HepG2 (cell line): ENCODE data around the gene APC2. TPM values are rescaled to one million over a fixed set of nuclear protein-coding genes. Genes with fewer than 3 reads are reported as not detected.

Source experiments
- ATAC-seq: fragments of 200-7000 bp; cut with Tn5 transposase; 3 replicates; pipeline ENCODE4 v1.9.1; 2020; ENCODE audit warnings: mild to moderate bottlenecking, moderate library complexity
- BruUV-seq: library from RNA; stranded (reverse); fragments of 400-500 nt; replicated peaks from 2 replicates; lab custom pipeline; 2021; lab: Mats Ljungman, UMichigan
- CTCF ChIA-PET: fragments of 300-600 bp; formaldehyde crosslinking; extraction: SDS; loops from one replicate; lab custom pipeline; 2021; ENCODE audit warnings: low total read pairs, inconsistent platforms, low intra/inter-chr PET ratio; lab: Yijun Ruan, JAX
- POLR2A ChIA-PET: fragments of 350-600 bp; sonication (Branson Sonifier 250); formaldehyde crosslinking; loops from one replicate; lab custom pipeline; 2020; ENCODE audit warnings: antibody characterized with exemption, inconsistent platforms; lab: Yijun Ruan, JAX
- DNase-seq: peaks from one replicate; pipeline ENCODE4 v3.0.0-alpha.2; 2015; ENCODE audit warnings: low spot score
- FAIRE-seq: peaks from 3 replicates; lab custom pipeline; 2011; peaks lifted over from hg19 to GRCh38; lab: Jason Lieb, UNC
- H2AFZ ChIP-seq: one replicate; pipeline ENCODE4 v1.6.1; 2011; ENCODE audit warnings: low read length, inconsistent platforms
- H3K27ac ChIP-seq: fragments of 300-600 bp; 3 replicates; pipeline ENCODE4 v1.8.0; 2011; ENCODE audit warnings: mixed run types, mild to moderate bottlenecking, mixed read lengths, low read length, inconsistent platforms; ENCODE audit not compliant: insufficient read depth; ENCODE audit errors: extremely low read length
- H3K27me3 ChIP-seq, 2 experiments: fragments of 200-600 bp in 1 of 2; 2 replicates in 1 of 2; 3 replicates in 1 of 2; pipeline versions ENCODE4 v1.6.0 to v1.8.0; 2011; ENCODE audit warnings: low read length in 2 of 2, mild to moderate bottlenecking in 2 of 2, moderate library complexity in 2 of 2, inconsistent platforms in 1 of 2; ENCODE audit not compliant: insufficient read depth in 2 of 2, control insufficient read depth in 1 of 2
- H3K36me3 ChIP-seq, 2 experiments: fragments of 200-600 bp in 1 of 2; replicated peaks in 1 of 2; 2 replicates in 1 of 2; 3 replicates in 1 of 2; pipeline versions ENCODE4 v1.5.1 to v1.8.0; 2011; ENCODE audit warnings: low read length in 2 of 2, inconsistent platforms in 1 of 2; ENCODE audit not compliant: insufficient read depth in 2 of 2, control insufficient read depth in 1 of 2
- H3K4me1 ChIP-seq: 2 replicates; pipeline ENCODE4 v1.5.1; 2012; ENCODE audit warnings: low read length, inconsistent platforms; ENCODE audit not compliant: insufficient read depth
- H3K4me2 ChIP-seq: 2 replicates; pipeline ENCODE4 v1.6.0; 2011; ENCODE audit warnings: low read depth, low read length, inconsistent platforms
- H3K4me3 ChIP-seq, 3 experiments: fragments of 200-600 bp in 1 of 3; sonication (generic), shearing (Covaris generic) in 1 of 3; replicated peaks in 1 of 3; 2 replicates each; pipeline ENCODE4 v1.5.1; 2011 to 2016; ENCODE audit warnings: low read length in 3 of 3, inconsistent platforms in 2 of 3, low read depth in 2 of 3, mild to moderate bottlenecking in 2 of 3, control low read depth in 1 of 3, mixed read lengths in 1 of 3; ENCODE audit not compliant: insufficient read depth in 1 of 3
- H3K79me2 ChIP-seq: one replicate; pipeline ENCODE4 v1.6.1; 2011; ENCODE audit warnings: low read length, inconsistent platforms; ENCODE audit not compliant: insufficient read depth
- H3K9ac ChIP-seq: 2 replicates; pipeline ENCODE4 v1.6.0; 2011; ENCODE audit warnings: mild to moderate bottlenecking, low read depth, low read length, inconsistent platforms; ENCODE audit not compliant: insufficient read depth
- H3K9me3 ChIP-seq: 2 replicates; pipeline ENCODE4 v1.5.1; 2012; ENCODE audit warnings: mild to moderate bottlenecking, low read length
- H4K20me1 ChIP-seq: 2 replicates; pipeline ENCODE4 v1.6.0; 2011; ENCODE audit warnings: inconsistent platforms, mild to moderate bottlenecking, low read length, moderate library complexity; ENCODE audit not compliant: insufficient read depth
- AGO1 ChIP-seq: fragments of 200-400 bp; formaldehyde crosslinking; IDR thresholded peaks from 2 replicates; pipeline ENCODE4 v1.6.1; 2017; ENCODE audit warnings: mild to moderate bottlenecking, low read depth, low read length, moderate library complexity; ENCODE audit not compliant: poor library complexity, severe bottlenecking
- CHD4 ChIP-seq: fragments of 200-600 bp; sonication (generic); IDR thresholded peaks from 2 replicates; pipeline ENCODE4 v1.7.0; 2017; ENCODE audit warnings: mild to moderate bottlenecking, low read length, borderline replicate concordance
- NCOA5 ChIP-seq: sonication (generic); formaldehyde crosslinking; IDR thresholded peaks from 2 replicates; pipeline ENCODE4 v1.4.0; 2020; ENCODE audit warnings: missing genetic modification reagents
- ZNF629 ChIP-seq: sonication (generic); formaldehyde crosslinking; conservative IDR thresholded peaks from 2 replicates; pipeline ENCODE4 v1.5.0; 2020; ENCODE audit warnings: missing genetic modification reagents
- WGBS: methylation state at CpG from one replicate; pipeline ENCODE4 v1.1.6; 2017; ENCODE audit warnings: low lambda C conversion rate; 5-methylcytosine and 5-hydroxymethylcytosine counted together
- in situ Hi-C: cut with HindIII; loops from 2 replicates; pipeline ENCODE4 v1.10.0; 2017; ENCODE audit warnings: low pct_unique_long_range_greater_than_20kb; ENCODE audit not compliant: extremely low pct_ligation_motif_present
- intact Hi-C: fragments of 100-400 bp; cut with micrococcal nuclease; formaldehyde crosslinking; loops from one replicate; pipeline ENCODE4 v1.10.0; 2022; ENCODE audit not compliant: unreplicated experiment
- polyA plus RNA-seq, 8 experiments: library from polyadenylated mRNA; depleted of rRNA in 3 of 8; stranded (reverse) in 7 of 8; unstranded in 1 of 8; fragments of >200 nt; fragmentation: Illumina TruSeq in 4 of 8; extraction: Trizol in 4 of 8; gene quantifications; 2 replicates each; pipeline versions ENCODE4 v1.2.1 to v1.2.3, GENCODE V29; 2011 to 2016; ENCODE audit warnings: low read depth in 4 of 8, missing spikeins in 1 of 8, mixed read lengths in 1 of 8; ENCODE audit not compliant: insufficient read depth in 1 of 8
- total RNA-seq, 5 experiments: library from RNA; depleted of rRNA; stranded (reverse); fragments of >200 nt; fragmentation: Illumina TruSeq; extraction: Trizol; gene quantifications; 2 replicates each; pipeline ENCODE4 v1.2.3, GENCODE V29; 2016; ENCODE audit warnings: low read depth in 1 of 5
- TF ChIP-seq, protein P1 (sequence below): sonication (generic); formaldehyde crosslinking; conservative IDR thresholded peaks from 2 replicates; pipeline ENCODE4 v1.8.0; 2022; ENCODE audit warnings: mild to moderate bottlenecking, moderate library complexity, missing genetic modification reagents

APC2 gene
- total and polyA plus RNA-seq, 2 of the 13 experiments (the other 11 are each of a cell fraction or from before 2014, with no cell fraction given): 0.08 to 0.22 TPM

DNA sequence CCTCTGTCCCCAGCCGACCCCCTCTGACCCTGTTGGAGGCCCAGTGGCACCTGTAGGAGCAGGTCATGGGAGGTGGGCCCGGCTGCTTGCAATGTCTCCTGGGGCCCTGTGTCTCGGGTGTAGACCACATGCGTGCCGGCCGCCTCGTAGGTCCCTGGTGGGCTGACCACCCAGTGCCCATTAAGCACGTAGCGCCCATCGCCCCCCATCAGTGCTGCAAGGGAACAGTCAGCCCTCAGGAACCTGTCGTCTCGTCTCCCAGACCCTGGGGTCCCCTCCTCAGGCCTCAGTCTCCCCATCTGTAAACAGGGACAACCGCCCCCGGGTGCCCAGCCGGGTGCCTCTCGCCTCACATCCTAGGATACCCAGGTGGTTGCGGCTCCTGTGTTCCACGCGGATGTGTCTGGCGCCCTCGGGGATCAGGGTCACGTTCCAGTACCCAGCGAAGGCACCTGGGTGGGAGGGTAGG lies 57.3 kb downstream of the APC2 start:
- 86% methylated on average over 11 of the region's 23 CpGs for WGBS
- Histone ChIP-seq H4K20me1 (no peaks in the 10 kb centered on the region), H3K4me2 (no peak overlapping the region), H2AFZ (no peak overlapping the region), H3K9me3 (no peaks in the 10 kb centered on the region), H3K79me2 (no peaks in the 10 kb centered on the region), H3K27me3 (no peaks in the 10 kb centered on the region), H3K9ac (no peak overlapping the region), H3K27ac (no peak overlapping the region), H3K4me1 (peaks cover 37% of the 10 kb centered on the region), H3K36me3 (no peaks in the 10 kb centered on the region), H3K4me3 (no peak overlapping the region)
- FAIRE-seq (no peak), DNase-seq (no peak), ATAC-seq (no peak)
- intact Hi-C loops (no loop called here), in situ Hi-C loops (no loop called here)
- POLR2A ChIA-PET: no interaction called here
- TF ChIP-seq, protein P1, sequence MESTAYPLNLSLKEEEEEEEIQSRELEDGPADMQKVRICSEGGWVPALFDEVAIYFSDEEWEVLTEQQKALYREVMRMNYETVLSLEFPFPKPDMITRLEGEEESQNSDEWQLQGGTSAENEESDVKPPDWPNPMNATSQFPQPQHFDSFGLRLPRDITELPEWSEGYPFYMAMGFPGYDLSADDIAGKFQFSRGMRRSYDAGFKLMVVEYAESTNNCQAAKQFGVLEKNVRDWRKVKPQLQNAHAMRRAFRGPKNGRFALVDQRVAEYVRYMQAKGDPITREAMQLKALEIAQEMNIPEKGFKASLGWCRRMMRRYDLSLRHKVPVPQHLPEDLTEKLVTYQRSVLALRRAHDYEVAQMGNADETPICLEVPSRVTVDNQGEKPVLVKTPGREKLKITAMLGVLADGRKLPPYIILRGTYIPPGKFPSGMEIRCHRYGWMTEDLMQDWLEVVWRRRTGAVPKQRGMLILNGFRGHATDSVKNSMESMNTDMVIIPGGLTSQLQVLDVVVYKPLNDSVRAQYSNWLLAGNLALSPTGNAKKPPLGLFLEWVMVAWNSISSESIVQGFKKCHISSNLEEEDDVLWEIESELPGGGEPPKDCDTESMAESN (CRISPR knock-in tag): no peak
- no peak for TF ChIP-seq ZNF629
- peak; percentile 11 for TF ChIP-seq AGO1
- 0 out of 2 replicates have a peak, but pooled peaks have one; percentile 6 for TF ChIP-seq CHD4
- no peak for TF ChIP-seq NCOA5 (CRISPR knock-in tag)
- CTCF ChIA-PET: no interaction called here
- no TSS peak for BruUV-seq
